Coronary artery (tissue), 2 donors: ENCODE measurements around the gene ANGPTL1.

Experiments
- DNase-seq: peaks from one replicate; pipeline ENCODE4 v3.0.0-alpha.2; 2017; ENCODE audit warnings: low spot score
- H3K27ac ChIP-seq, 2 donors: fragments of 200-600 bp; sonication (generic); one replicate each; pipeline ENCODE4 v1.5.1; 2016 to 2019
- H3K4me3 ChIP-seq: fragments of 200-600 bp; sonication (generic); 2 replicates; pipeline ENCODE4 v1.5.1; 2016; ENCODE audit warnings: mild to moderate bottlenecking, moderate library complexity
- TF ChIP-seq, protein P1 (sequence below): fragments of 200-600 bp; sonication (generic); IDR thresholded peaks from one replicate; pipeline ENCODE4 v1.5.1; 2019; ENCODE audit warnings: antibody characterized with exemption

Gene ANGPTL1

GRCh38 chr1:178885869-178886268 lies 15.0 kb upstream of the ANGPTL1 start:
- no peak for DNase-seq

GRCh38 chr1:178881950-178882349 lies 11.1 kb upstream of the ANGPTL1 start:
- DNase-seq = no peak
- no peak overlapping the region for H3K27ac ChIP-seq
- no peak overlapping the region for H3K4me3 ChIP-seq
- TF ChIP-seq, protein P1, sequence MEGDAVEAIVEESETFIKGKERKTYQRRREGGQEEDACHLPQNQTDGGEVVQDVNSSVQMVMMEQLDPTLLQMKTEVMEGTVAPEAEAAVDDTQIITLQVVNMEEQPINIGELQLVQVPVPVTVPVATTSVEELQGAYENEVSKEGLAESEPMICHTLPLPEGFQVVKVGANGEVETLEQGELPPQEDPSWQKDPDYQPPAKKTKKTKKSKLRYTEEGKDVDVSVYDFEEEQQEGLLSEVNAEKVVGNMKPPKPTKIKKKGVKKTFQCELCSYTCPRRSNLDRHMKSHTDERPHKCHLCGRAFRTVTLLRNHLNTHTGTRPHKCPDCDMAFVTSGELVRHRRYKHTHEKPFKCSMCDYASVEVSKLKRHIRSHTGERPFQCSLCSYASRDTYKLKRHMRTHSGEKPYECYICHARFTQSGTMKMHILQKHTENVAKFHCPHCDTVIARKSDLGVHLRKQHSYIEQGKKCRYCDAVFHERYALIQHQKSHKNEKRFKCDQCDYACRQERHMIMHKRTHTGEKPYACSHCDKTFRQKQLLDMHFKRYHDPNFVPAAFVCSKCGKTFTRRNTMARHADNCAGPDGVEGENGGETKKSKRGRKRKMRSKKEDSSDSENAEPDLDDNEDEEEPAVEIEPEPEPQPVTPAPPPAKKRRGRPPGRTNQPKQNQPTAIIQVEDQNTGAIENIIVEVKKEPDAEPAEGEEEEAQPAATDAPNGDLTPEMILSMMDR = no peak

More at GRCh38 chr1:178885869-178886268, 15.0 kb upstream of the ANGPTL1 start:
- H3K27ac ChIP-seq = no peak overlapping the region
- TF ChIP-seq, protein P1 = no peak
- H3K4me3 ChIP-seq = no peak overlapping the region

DNA sequence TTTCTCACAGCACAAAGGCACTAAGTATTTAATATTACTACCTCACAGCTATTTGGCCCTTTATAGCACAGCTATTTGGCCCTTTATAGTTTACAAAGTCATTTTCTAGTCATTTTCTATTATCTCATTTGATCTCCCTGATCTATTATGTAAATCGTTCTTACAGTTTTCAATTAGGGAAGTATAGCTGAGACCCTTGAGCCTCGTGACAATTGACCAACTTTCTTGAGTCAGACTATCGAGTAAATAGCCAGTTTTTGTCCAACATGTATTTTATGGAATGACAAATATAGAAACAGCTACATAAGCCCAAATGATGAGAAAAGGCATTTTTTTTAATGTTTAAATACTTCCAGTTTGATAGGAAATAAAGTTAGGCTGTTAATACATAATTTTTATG lies 7.0 kb upstream of the ANGPTL1 start:
- no peak overlapping the region for H3K27ac ChIP-seq
- no peak overlapping the region for H3K4me3 ChIP-seq
- DNase-seq = no peak
- TF ChIP-seq, protein P1 = no peak

DNA sequence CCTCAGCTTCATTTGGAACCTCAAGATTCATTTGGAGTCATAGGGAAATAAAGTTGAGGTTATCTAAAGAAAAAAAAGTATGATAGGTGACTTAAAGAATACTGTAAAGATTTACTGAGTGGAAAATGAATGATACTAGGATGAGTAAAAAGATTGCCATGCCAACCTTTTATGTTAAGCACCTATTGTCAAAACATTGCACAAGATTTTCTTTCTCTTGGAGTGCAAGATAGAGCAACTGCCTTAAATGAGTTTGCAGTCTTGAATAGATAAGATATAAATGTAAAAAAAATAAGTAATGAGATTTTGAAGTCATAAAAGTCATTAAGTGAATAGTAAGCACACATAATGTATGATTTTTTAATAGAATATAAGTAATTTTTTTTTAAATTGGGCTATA lies 5.1 kb upstream of the ANGPTL1 start:
- no peak for DNase-seq
- no peak overlapping the region for H3K4me3 ChIP-seq
- TF ChIP-seq, protein P1 = no peak
- H3K27ac ChIP-seq = no peak overlapping the region

DNA sequence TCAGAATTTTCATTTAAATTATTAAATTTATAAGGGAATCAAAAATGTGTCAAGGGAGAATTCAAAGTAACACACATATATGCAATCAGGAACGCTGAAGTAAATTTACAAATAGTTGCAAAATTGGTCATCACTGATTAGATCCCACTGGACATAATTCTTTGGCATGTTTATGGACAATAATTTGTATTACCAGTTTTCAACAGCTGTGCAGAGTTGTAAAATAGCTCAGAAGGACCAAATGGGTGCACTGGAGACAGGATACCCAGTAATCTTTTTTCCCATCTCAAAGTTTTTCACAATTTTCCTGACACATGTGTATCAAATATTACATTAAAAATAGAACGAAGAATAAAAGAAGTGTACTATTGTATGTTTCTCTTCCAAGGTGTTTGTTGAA lies 4.1 kb upstream of the ANGPTL1 start:
- DNase-seq = no peak
- H3K27ac ChIP-seq = no peak overlapping the region
- TF ChIP-seq, protein P1 = no peak
- no peak overlapping the region for H3K4me3 ChIP-seq

- DNase-seq = no peak
- TF ChIP-seq, protein P1 = no peak
- H3K27ac ChIP-seq = peak overlapping the region; percentile 48 to 74
- peak overlapping the region; percentile 67 for H3K4me3 ChIP-seq
Measured at GRCh38 chr1:178871551-178872320, 859 bp upstream of the ANGPTL1 start.

GRCh38 chr1:178870221-178870620 lies 656 bp downstream of the ANGPTL1 start:
- peak overlapping the region; percentile 27 to 31 for H3K27ac ChIP-seq
- DNase-seq = no peak
- TF ChIP-seq, protein P1 = no peak
- H3K4me3 ChIP-seq = peak overlapping the region; percentile 67
